RWPE2 (cell line): ENCODE results near the gene MKRN2.
"Not testable (repeated sequence)": the region's sequence is repeated elsewhere in the genome, so short reads cannot be mapped to it uniquely, and the experiment has no call there.

Source experiments
- ATAC-seq: fragments of 200-7000 bp; cut with Tn5 transposase; 3 replicates; pipeline ENCODE4 v1.9.1; 2021; ENCODE audit warnings: low read depth
- DNase-seq: peaks from one replicate; pipeline ENCODE4 v3.0.0-alpha.2; 2020; ENCODE audit warnings: low spot score
- H3K27ac ChIP-seq: fragments of 450-650 bp; 2 replicates; pipeline ENCODE4 v1.5.1; 2017; ENCODE audit warnings: mild to moderate bottlenecking; ENCODE audit not compliant: poor library complexity, severe bottlenecking
- H3K27me3 ChIP-seq: fragments of 250-450 bp; sonication (Bioruptor Pico); 2 replicates; pipeline ENCODE4 v1.5.1; 2021; ENCODE audit warnings: mild to moderate bottlenecking, moderate library complexity; ENCODE audit not compliant: insufficient read depth, poor library complexity, severe bottlenecking
- H3K36me3 ChIP-seq: fragments of 250-450 bp; sonication (Bioruptor Pico); 2 replicates; pipeline ENCODE4 v1.5.1; 2020; ENCODE audit warnings: low read depth, mild to moderate bottlenecking, moderate library complexity
- H3K4me1 ChIP-seq: fragments of 250-450 bp; sonication (Bioruptor Pico); 2 replicates; pipeline ENCODE4 v1.5.1; 2021; ENCODE audit warnings: mild to moderate bottlenecking, moderate library complexity; ENCODE audit not compliant: insufficient read depth, poor library complexity, severe bottlenecking
- H3K4me3 ChIP-seq: fragments of 250-450 bp; sonication (Bioruptor Pico); 2 replicates; pipeline ENCODE4 v1.5.1; 2021; ENCODE audit warnings: mild to moderate bottlenecking, moderate library complexity; ENCODE audit not compliant: severe bottlenecking
- H3K9me3 ChIP-seq: fragments of 250-450 bp; sonication (Bioruptor Pico); 2 replicates; pipeline ENCODE4 v1.5.1; 2021; ENCODE audit warnings: mild to moderate bottlenecking, moderate library complexity; ENCODE audit not compliant: severe bottlenecking
- TF ChIP-seq, protein P1 (sequence below): fragments of 450-650 bp; IDR thresholded peaks from one replicate; pipeline ENCODE4 v1.5.1; 2017; ENCODE audit warnings: mild to moderate bottlenecking, moderate library complexity; ENCODE audit not compliant: poor library complexity, severe bottlenecking

MKRN2 gene

DNA sequence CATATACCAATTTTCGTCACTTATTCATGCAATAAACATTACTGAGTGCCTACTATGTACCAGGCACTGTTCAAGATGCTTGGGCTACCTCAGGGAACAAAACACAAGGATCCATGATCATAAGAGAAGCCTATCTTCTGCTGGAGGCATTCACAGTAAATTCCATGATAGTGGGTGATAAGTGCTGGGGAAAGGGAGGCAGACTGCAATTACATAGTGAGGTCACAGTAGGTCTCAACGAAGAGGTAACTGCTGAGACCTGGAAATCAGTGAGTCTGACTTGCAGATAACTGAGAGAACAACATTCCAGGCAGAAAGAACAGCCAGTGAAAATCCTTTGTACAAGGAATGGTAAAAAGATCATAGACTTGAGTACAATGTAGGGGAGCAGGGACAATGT, 73.4 kb downstream of the MKRN2 start:
- H3K9me3 ChIP-seq, result no peaks in the 10 kb centered on the region
- H3K4me3 ChIP-seq, result no peak overlapping the region
- ATAC-seq (no peak), DNase-seq (no peak)
- H3K27ac ChIP-seq, result no peak overlapping the region
- TF ChIP-seq, protein P1, sequence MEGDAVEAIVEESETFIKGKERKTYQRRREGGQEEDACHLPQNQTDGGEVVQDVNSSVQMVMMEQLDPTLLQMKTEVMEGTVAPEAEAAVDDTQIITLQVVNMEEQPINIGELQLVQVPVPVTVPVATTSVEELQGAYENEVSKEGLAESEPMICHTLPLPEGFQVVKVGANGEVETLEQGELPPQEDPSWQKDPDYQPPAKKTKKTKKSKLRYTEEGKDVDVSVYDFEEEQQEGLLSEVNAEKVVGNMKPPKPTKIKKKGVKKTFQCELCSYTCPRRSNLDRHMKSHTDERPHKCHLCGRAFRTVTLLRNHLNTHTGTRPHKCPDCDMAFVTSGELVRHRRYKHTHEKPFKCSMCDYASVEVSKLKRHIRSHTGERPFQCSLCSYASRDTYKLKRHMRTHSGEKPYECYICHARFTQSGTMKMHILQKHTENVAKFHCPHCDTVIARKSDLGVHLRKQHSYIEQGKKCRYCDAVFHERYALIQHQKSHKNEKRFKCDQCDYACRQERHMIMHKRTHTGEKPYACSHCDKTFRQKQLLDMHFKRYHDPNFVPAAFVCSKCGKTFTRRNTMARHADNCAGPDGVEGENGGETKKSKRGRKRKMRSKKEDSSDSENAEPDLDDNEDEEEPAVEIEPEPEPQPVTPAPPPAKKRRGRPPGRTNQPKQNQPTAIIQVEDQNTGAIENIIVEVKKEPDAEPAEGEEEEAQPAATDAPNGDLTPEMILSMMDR, result no peak
- no peaks in the 10 kb centered on the region for H3K36me3 ChIP-seq
- H3K27me3 ChIP-seq, result no peaks in the 10 kb centered on the region
- H3K4me1 ChIP-seq, result no peaks in the 10 kb centered on the region

DNA sequence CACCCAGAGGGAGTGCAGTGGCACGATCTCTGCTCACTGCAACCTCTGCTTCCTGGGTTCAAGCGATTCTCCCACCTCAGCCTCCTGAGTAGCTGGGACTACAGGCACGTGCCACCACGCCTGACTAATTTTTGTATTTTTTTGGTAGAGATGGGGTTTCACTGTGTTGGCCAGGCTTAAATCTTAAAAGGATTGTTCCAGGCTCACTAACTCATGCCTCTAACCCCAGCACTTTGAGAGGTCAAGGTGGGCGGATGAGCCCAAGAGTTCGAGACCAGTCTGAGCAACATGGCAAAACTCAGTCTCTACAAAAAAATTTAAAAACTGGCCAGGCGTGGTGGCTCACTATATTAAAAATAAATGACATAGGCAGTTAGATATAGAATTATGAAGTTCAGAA, 74.0 kb downstream of the MKRN2 start:
- not testable (repeated sequence) for H3K4me3 ChIP-seq, DNase-seq, H3K4me1 ChIP-seq, H3K36me3 ChIP-seq, ATAC-seq, H3K9me3 ChIP-seq, H3K27me3 ChIP-seq, H3K27ac ChIP-seq

DNA sequence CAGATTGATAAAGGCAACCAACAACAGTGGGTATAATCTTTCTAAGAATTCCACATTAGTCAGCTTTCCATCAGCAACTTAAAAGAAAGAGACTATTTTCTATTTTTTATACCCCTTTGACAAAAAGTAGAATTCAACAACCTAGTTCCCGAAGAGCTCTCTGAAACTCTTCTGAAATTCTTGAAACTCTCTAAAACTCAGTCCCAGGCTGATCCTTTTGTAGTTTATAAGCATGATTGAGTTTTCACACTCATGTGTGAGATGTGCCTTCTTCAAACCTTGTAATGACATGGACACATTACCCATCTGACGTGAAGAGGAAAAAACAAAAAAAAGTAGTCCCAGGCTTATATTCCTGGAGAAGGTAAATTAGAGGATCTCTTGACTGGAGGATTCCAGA, 75.6 kb downstream of the MKRN2 start:
- ATAC-seq (no peak), DNase-seq (no peak)
- H3K27ac ChIP-seq, result no peak overlapping the region

DNA sequence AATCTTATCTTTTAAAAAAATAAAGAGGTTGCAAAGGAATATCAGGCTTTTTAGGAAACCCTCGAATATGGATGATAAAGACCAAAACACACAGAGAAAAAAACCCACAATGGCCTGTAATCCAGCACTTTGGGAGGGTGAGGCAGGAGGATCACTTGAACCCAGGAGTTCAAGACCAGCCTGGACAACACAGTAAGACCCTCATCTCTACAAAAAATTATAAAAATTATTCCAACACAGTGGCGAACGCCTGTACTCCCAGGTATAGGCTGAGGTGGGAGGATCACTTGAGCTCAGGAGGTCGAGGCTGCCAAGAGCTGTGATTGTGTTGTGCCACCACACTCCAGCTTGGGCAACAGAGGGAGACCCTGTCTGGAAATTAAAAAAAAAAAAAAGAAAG, 76.2 kb downstream of the MKRN2 start:
- no peaks in the 10 kb centered on the region for H3K9me3 ChIP-seq
- ATAC-seq, result no peak
- peaks cover 8% of the 10 kb centered on the region; the same call in 1 of the 2 replicates for H3K36me3 ChIP-seq
- no peaks in the 10 kb centered on the region for H3K27me3 ChIP-seq
- TF ChIP-seq, protein P1, result no peak
- H3K4me1 ChIP-seq, result no peaks in the 10 kb centered on the region
- H3K27ac ChIP-seq, result no peak overlapping the region
- no peak for DNase-seq
- no peak overlapping the region for H3K4me3 ChIP-seq

More for the DNA sequence above, 75.6 kb downstream of the MKRN2 start:
- TF ChIP-seq, protein P1, result no peak
- Histone ChIP-seq H3K4me1 (no peaks in the 10 kb centered on the region), H3K36me3 (peaks cover 5% of the 10 kb centered on the region; the same call in 1 of the 2 replicates), H3K4me3 (no peak overlapping the region), H3K9me3 (no peaks in the 10 kb centered on the region), H3K27me3 (no peaks in the 10 kb centered on the region)
